ENCODE measurements around the gene AS3MT.

GRCh38 chr10:102945449-102945848, 76.2 kb downstream of the AS3MT start:
- TF ChIP-seq, protein P1, sequence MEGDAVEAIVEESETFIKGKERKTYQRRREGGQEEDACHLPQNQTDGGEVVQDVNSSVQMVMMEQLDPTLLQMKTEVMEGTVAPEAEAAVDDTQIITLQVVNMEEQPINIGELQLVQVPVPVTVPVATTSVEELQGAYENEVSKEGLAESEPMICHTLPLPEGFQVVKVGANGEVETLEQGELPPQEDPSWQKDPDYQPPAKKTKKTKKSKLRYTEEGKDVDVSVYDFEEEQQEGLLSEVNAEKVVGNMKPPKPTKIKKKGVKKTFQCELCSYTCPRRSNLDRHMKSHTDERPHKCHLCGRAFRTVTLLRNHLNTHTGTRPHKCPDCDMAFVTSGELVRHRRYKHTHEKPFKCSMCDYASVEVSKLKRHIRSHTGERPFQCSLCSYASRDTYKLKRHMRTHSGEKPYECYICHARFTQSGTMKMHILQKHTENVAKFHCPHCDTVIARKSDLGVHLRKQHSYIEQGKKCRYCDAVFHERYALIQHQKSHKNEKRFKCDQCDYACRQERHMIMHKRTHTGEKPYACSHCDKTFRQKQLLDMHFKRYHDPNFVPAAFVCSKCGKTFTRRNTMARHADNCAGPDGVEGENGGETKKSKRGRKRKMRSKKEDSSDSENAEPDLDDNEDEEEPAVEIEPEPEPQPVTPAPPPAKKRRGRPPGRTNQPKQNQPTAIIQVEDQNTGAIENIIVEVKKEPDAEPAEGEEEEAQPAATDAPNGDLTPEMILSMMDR (conservative IDR thresholded peaks at IDR 0.05) = no peak
- no peak for TF ChIP-seq ZFX (IDR thresholded peaks at IDR 0.05)

Data from C4-2B (cell line).